Loucy (cell line): ENCODE measurements around the gene HTN3.
"Not testable (repeated sequence)": the region's sequence is repeated elsewhere in the genome, so short reads cannot be mapped to it uniquely, and the experiment has no call there.

ENCODE experiments used
- CTCF ChIP-seq: fragments of 200-600 bp; sonication (generic); conservative IDR thresholded peaks from 2 replicates; pipeline ENCODE4 v1.5.1; 2014; ENCODE audit warnings: mild to moderate bottlenecking, antibody characterized with exemption, low read length
- EZH2phosphoT487 ChIP-seq: fragments of 200-600 bp; IDR thresholded peaks from 2 replicates; pipeline ENCODE4 v1.6.1; 2018; ENCODE audit warnings: antibody characterized with exemption, mild to moderate bottlenecking, moderate library complexity, borderline replicate concordance

GRCh38 chr4:70028159-70028558 lies at the start of gene HTN3:
- TF ChIP-seq CTCF, EZH2phosphoT487: not testable (repeated sequence)
